Stimulated activated CD8-positive, alpha-beta memory T cell treated with anti-CD3 and anti-CD28 coated beads, Interleukin-7, amount 100 ng/mL, for 48 hours (primary cell): ENCODE data around the gene SNX4.

Experiments
- DNase-seq, 2 donors: peaks; one replicate each; pipeline ENCODE4 v3.0.0-alpha.2; 2020; ENCODE audit warnings: low read depth in 1 of 2; ENCODE audit errors: extremely low read depth in 1 of 2

SNX4 gene

DNA sequence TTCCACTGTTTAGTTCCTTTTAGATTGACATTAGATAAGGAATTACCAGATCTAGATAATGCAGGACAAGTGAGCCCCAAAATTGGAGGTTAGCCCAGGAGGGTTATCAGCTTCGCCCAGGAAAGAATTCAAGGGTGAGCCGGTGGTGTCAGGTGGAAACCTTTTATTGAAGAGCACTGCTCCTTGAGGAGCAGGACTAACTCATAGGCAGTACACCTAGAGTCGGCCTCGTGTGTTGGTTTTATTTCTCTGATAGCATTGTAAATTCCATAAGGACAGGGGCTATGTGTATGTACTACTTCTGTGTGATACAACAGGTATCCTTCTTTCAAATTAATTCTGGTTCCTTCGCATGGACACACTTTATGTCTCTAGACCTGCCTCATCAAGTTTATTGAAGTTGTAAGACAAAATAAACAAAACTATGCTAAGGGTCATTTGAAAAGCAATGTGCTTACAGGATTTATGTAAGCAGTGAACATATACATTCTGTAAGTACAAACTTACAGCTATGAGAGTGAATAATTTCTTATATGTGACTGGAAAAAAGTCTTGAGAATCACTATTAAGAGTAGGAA lies 57.2 kb downstream of the SNX4 start:
- DNase-seq: no peak

- no peak for DNase-seq
These were observed 58.1 kb downstream of the SNX4 start for GRCh38 chr3:125461896-125462295.

- no peak for DNase-seq
These were observed 59.8 kb downstream of the SNX4 start for GRCh38 chr3:125460233-125460632.

GRCh38 chr3:125443923-125444322 lies 76.1 kb downstream of the SNX4 start:
- DNase-seq: no peak

DNA sequence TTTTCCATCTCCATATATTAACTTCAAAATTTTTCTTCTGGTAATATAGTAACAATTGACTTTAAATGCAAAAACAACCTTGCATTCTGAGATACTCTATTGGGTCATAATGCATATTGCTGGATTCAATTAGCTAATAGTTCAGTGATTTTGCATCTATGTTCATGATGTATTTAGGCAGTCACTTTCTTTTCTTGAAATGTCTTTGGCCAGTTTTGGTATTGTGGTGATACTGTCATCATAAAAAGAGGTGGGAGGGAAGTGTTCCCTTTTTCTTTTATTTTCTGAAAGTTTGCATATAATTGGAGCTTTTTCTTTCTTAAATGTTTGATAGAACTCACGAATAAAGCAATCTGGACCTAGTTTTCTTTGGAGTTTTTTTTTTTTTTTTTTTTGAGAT lies 77.5 kb downstream of the SNX4 start:
- DNase-seq: no peak

- DNase-seq: no peak
These were observed 79.0 kb downstream of the SNX4 start for GRCh38 chr3:125440970-125441369.

GRCh38 chr3:125440559-125440955 lies 79.4 kb downstream of the SNX4 start:
- no peak for DNase-seq

DNA sequence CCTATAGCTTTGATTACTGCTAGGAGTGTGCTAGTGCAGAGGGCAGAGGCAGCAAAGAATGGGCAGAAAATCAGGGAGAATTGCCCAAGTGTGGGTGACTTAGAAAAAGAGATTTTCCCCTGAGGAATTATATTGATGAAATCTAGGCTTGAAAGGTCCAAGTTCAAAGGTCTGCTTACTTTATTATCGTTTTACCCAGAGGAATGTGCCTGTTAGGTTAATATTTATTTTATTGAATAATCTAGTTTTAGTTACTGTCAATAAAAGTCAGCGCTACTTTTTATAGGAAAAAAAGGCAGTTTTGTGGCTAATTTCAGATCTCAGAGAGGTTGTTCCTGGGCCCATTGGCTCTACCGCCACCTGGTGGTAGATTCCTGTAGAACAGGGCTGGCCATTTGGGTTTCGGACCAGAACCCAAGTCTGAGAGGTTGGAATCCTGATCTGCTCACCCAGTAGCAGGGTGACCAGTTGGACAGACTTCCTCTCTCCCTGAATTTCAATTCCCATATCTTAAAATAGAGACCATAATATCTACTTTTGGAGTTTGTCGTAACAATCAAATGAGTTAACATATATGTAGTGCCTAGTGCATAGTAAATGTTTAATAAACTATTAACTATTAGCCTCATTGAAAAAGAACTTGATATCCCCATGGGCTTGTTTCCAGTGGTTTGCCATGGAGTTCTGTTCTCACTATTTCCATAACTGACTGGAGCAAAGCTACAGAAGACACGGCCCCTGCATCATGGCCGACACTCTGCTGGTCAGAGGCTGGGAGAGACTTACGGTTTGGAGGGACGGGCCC lies 82.2 kb downstream of the SNX4 start:
- DNase-seq: peak; percentile 5 to 21

- no peak for DNase-seq
These were observed 83.1 kb downstream of the SNX4 start for GRCh38 chr3:125436921-125437320.

DNA sequence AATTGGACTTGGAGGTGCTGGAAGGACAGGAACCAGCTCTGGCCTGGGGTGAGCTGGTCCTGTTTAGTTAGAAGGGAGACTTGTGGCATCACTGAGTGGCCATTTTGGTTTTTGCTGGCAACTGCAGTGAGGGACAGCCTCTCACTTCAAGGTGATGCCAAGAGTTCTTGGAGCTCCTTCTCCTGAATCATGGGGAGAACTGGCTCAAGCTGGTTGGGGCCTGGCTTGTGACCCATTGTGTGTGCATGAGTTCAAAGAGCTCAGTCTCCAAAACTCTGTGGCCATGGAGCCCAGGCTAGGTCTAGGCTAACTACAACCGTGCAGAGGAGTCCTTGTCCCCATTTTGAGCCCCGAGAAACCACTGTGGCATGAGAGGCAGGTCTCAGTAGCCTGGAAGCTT lies 84.8 kb downstream of the SNX4 start:
- no peak for DNase-seq

GRCh38 chr3:125434582-125435011 lies 85.4 kb downstream of the SNX4 start:
- DNase-seq: peak in 1 of 2 donors; percentile 2

DNA sequence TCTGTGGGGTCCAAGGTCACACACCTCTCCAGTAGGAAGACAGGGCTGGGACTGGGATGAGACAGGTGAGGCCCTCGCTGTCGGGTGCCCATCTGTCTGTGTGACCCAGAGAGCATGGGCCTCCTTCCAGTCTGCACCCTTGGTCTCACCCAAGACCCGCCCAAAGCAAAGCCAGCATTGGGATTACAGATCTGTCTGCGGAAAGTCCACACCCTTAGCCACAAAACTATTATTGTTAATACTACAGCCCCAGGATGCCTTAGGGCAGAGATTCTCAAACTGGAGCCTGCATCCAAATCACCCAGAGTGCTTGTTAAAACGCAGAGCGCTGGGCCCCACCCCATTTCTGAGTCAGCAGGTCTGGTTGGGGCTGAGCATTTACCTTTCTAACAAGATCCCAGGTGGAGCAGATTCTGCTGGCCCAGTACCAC lies 86.4 kb downstream of the SNX4 start:
- no peak for DNase-seq

GRCh38 chr3:125433091-125433534 lies 86.9 kb downstream of the SNX4 start:
- no peak for DNase-seq

GRCh38 chr3:125431912-125432790 lies 87.9 kb downstream of the SNX4 start:
- no peak for DNase-seq

DNA sequence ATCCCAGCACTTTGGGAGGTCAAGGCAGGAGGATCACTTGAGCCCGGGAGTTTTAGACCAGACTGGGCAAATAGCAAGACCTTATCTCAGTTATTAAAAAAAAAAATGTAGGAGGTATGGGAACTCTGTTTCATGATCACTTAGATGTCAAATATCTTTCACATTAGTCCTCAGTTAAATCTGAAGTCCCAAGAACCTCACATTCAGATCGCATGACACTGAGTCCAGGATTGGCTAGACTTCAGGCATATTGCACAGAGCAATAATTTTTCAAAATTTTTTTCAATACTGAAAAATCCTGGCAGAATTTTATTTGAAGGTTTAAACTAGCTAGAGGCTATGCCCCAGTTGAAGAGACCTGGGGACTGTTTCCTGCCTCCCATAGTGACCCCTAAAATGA lies 88.6 kb downstream of the SNX4 start:
- DNase-seq: no peak

GRCh38 chr3:125428216-125428830 lies 91.7 kb downstream of the SNX4 start:
- no peak for DNase-seq

- no peak for DNase-seq
These were observed 101.7 kb downstream of the SNX4 start for GRCh38 chr3:125418306-125418705.

DNA sequence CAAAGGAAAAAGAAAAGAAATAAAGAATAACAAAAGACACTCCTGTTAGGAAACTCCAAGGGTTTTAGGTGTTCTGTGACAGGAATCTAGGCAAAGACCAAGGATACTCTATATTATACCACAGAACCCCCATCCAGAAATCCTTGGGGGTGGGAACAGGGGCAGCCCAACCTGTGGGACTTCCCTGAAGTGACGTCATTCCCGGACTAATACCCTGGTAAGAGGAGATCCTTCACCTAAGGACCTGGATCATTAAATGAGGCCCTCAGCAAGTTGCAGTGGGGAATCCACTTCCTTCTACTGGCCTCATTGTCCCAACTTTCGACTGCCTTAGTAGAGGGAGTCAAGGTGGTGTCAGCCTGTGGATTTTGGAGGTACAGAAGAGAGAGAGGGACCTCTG lies 103.8 kb downstream of the SNX4 start:
- DNase-seq: no peak

DNA sequence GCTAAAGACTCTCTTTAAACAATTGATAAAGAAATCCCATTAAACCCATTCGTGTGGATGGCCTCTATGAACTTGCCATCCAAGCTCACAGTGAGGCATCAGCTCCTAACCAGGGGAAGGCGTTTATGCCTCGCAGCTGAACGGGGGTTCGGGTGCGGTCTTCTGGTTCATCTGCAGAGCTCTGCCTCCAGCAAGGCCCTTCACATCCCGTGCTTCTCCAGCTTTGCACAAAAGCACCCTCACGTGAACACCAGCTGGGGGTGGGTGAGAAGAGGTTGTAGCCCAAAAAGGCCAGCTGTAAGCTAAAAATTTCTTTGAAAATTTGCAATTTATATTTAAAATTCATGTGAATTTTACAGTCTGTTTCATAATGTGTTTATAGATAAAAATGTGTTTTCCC lies 105.3 kb downstream of the SNX4 start:
- DNase-seq: no peak

GRCh38 chr3:125410922-125411321 lies 109.1 kb downstream of the SNX4 start:
- no peak for DNase-seq

- no peak for DNase-seq
These were observed 113.9 kb downstream of the SNX4 start for GRCh38 chr3:125406070-125406469.
